Trophoblast cell (in vitro differentiated cells and primary cell): ENCODE data around the gene FLNB.

ENCODE experiments used
- DNase-seq, 2 donors: peaks; one replicate each; pipeline ENCODE4 v3.0.0-alpha.2; 2016
- H2AFZ ChIP-seq: 2 replicates; pipeline ENCODE4 v1.6.1; 2013; ENCODE audit warnings: low read length, moderate library complexity, mild to moderate bottlenecking; ENCODE audit not compliant: insufficient read depth, poor library complexity
- H2AK5ac ChIP-seq: 2 replicates; pipeline ENCODE4 v1.6.1; 2013; ENCODE audit warnings: mild to moderate bottlenecking, low read length
- H2BK120ac ChIP-seq: 2 replicates; pipeline ENCODE4 v1.6.1; 2013; ENCODE audit warnings: low read length, mild to moderate bottlenecking, moderate library complexity; ENCODE audit not compliant: insufficient read depth, poor library complexity
- H2BK12ac ChIP-seq: 2 replicates; pipeline ENCODE4 v1.6.1; 2013; ENCODE audit warnings: mild to moderate bottlenecking, low read length, moderate library complexity
- H2BK5ac ChIP-seq: 2 replicates; pipeline ENCODE4 v1.6.1; 2013; ENCODE audit warnings: low read length, low read depth, moderate library complexity, mild to moderate bottlenecking; ENCODE audit not compliant: poor library complexity
- H3K14ac ChIP-seq: 2 replicates; pipeline ENCODE4 v1.6.1; 2013; ENCODE audit warnings: mild to moderate bottlenecking, low read length
- H3K18ac ChIP-seq: 2 replicates; pipeline ENCODE4 v1.6.1; 2013; ENCODE audit warnings: mild to moderate bottlenecking, low read length
- H3K23ac ChIP-seq: 2 replicates; pipeline ENCODE4 v1.6.1; 2013; ENCODE audit warnings: low read length
- H3K27ac ChIP-seq: 2 replicates; pipeline ENCODE4 v1.5.1; 2013; ENCODE audit warnings: low read depth, mild to moderate bottlenecking, inconsistent platforms, low read length, moderate library complexity
- H3K27me3 ChIP-seq: 2 replicates; pipeline ENCODE4 v1.6.1; 2013; ENCODE audit warnings: inconsistent platforms, mild to moderate bottlenecking, low read length, moderate library complexity; ENCODE audit not compliant: insufficient read depth
- H3K36me3 ChIP-seq, 2 experiments: 1 replicate in 1 of 2; 2 replicates in 1 of 2; pipeline ENCODE4 v1.6.1; 2013; ENCODE audit warnings: low read length in 2 of 2, mild to moderate bottlenecking in 2 of 2, moderate library complexity in 1 of 2; ENCODE audit not compliant: insufficient read depth in 2 of 2, control insufficient read depth in 1 of 2
- H3K4ac ChIP-seq: 2 replicates; pipeline ENCODE4 v1.6.1; 2013; ENCODE audit warnings: low read depth, mild to moderate bottlenecking, low read length, moderate library complexity
- H3K4me1 ChIP-seq, 2 experiments: 1 replicate in 1 of 2; 2 replicates in 1 of 2; pipeline ENCODE4 v1.6.1; 2013; ENCODE audit warnings: low read length in 2 of 2, mild to moderate bottlenecking in 2 of 2, moderate library complexity in 1 of 2; ENCODE audit not compliant: insufficient read depth in 2 of 2, control insufficient read depth in 1 of 2
- H3K4me2 ChIP-seq: 2 replicates; pipeline ENCODE4 v1.6.1; 2013; ENCODE audit warnings: inconsistent platforms, mild to moderate bottlenecking, low read length, moderate library complexity
- H3K4me3 ChIP-seq: 2 replicates; pipeline ENCODE4 v1.5.1; 2013; ENCODE audit warnings: mild to moderate bottlenecking, low read depth, low read length, inconsistent platforms
- H3K79me1 ChIP-seq: one replicate; pipeline ENCODE4 v1.6.1; 2013; ENCODE audit warnings: low read length
- H3K79me2 ChIP-seq: 2 replicates; pipeline ENCODE4 v1.6.1; 2013; ENCODE audit warnings: low read length, mild to moderate bottlenecking; ENCODE audit not compliant: control insufficient read depth, insufficient read depth, poor library complexity
- H3K9ac ChIP-seq: 2 replicates; pipeline ENCODE4 v1.6.1; 2013; ENCODE audit warnings: mild to moderate bottlenecking, low read length
- H3K9me3 ChIP-seq: 2 replicates; pipeline ENCODE4 v1.6.1; 2013; ENCODE audit warnings: low read depth, mild to moderate bottlenecking, control low read depth, inconsistent platforms, low read length; ENCODE audit not compliant: insufficient read depth
- H4K12ac ChIP-seq: 2 replicates; pipeline ENCODE4 v1.6.1; 2013; ENCODE audit warnings: low read depth, mild to moderate bottlenecking, low read length, moderate library complexity
- H4K8ac ChIP-seq: 2 replicates; pipeline ENCODE4 v1.6.1; 2013; ENCODE audit warnings: low read depth, mild to moderate bottlenecking, low read length, moderate library complexity
- H4K91ac ChIP-seq: one replicate; pipeline ENCODE4 v1.6.1; 2013; ENCODE audit warnings: low read depth, mild to moderate bottlenecking, low read length, moderate library complexity
- WGBS: extraction: QIAGEN DNeasy Blood & Tissue Kit; methylation state at CpG from one replicate; pipeline ENCODE4 v1.1.7; 2013; ENCODE audit warnings: missing lambda C conversion rate; ENCODE audit not compliant: insufficient read length, insufficient coverage; ENCODE audit errors: extremely low coverage; 5-methylcytosine and 5-hydroxymethylcytosine counted together

FLNB gene

GRCh38 chr3:58116161-58116955 lies 108.1 kb downstream of the FLNB start:
- Histone ChIP-seq H3K79me2 (peaks cover 2% of the 10 kb centered on the region), H2BK120ac (no peak overlapping the region), H2AFZ (no peak overlapping the region), H3K4me1 (peaks cover 8 to 10% of the 10 kb centered on the region in 2 experiments), H3K23ac (no peak overlapping the region), H3K4me3 (no peak overlapping the region), H4K8ac (no peak overlapping the region), H2AK5ac (no peak overlapping the region), H4K12ac (no peak overlapping the region), H3K27ac (no peak overlapping the region), H3K36me3 (peaks cover 60 to 75% of the 10 kb centered on the region in 2 experiments), H3K4ac (no peak overlapping the region), H4K91ac (no peak overlapping the region), H3K79me1 (peaks cover 9% of the 10 kb centered on the region), H2BK12ac (no peak overlapping the region), H3K9ac (no peak overlapping the region), H3K14ac (no peak overlapping the region), H3K9me3 (no peaks in the 10 kb centered on the region), H3K18ac (no peak overlapping the region), H2BK5ac (no peak overlapping the region), H3K4me2 (no peak overlapping the region), H3K27me3 (no peaks in the 10 kb centered on the region)
- WGBS: no CpG with 5 or more reads among the region's 12 CpGs
- DNase-seq: no peak

DNA sequence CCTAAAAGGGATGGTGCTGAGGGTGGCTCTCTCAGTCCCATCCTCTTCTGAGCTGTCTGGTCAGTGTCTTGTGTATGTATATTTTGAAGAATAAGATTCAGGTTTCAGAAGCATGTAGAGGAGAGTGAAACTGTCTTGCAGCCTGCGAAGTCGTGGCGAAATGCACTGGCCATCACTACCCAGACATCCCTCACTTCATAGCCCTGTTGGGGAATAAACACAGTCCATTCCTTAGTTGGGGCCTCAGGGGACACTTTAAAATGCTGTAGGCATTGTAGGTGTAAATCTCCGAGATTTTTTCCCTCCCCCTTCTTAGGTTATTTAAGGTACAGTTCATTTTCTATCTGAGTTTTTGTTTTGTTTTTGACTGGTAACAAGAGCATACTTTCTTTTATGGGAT lies 108.8 kb downstream of the FLNB start:
- no peak overlapping the region for H3K4ac ChIP-seq
- no peak overlapping the region for H4K91ac ChIP-seq
- no peaks in the 10 kb centered on the region for H3K27me3 ChIP-seq
- H3K9ac ChIP-seq: no peak overlapping the region
- no CpG with 5 or more reads among the region's 4 CpGs for WGBS
- H2AFZ ChIP-seq: no peak overlapping the region
- H3K4me3 ChIP-seq: no peak overlapping the region
- no peak overlapping the region for H4K8ac ChIP-seq
- H3K27ac ChIP-seq: no peak overlapping the region
- H3K79me1 ChIP-seq: peaks cover 6% of the 10 kb centered on the region
- no peak overlapping the region for H2BK12ac ChIP-seq
- peaks cover 3 to 5% of the 10 kb centered on the region in 2 experiments for H3K4me1 ChIP-seq
- H3K18ac ChIP-seq: no peak overlapping the region
- H2BK120ac ChIP-seq: no peak overlapping the region
- H3K36me3 ChIP-seq: peaks cover 64 to 77% of the 10 kb centered on the region in 2 experiments
- DNase-seq: no peak
- H3K14ac ChIP-seq: no peak overlapping the region
- H3K23ac ChIP-seq: no peak overlapping the region
- H2AK5ac ChIP-seq: no peak overlapping the region
- no peak overlapping the region for H4K12ac ChIP-seq
- H2BK5ac ChIP-seq: no peak overlapping the region
- H3K9me3 ChIP-seq: no peaks in the 10 kb centered on the region
- H3K4me2 ChIP-seq: no peak overlapping the region
- peaks cover 2% of the 10 kb centered on the region for H3K79me2 ChIP-seq

GRCh38 chr3:58117561-58118181 lies 109.4 kb downstream of the FLNB start:
- no peak overlapping the region for H3K23ac ChIP-seq
- no peak overlapping the region for H3K14ac ChIP-seq
- no peak overlapping the region for H2BK5ac ChIP-seq
- H3K79me2 ChIP-seq: no peaks in the 10 kb centered on the region
- H2BK120ac ChIP-seq: no peak overlapping the region
- H4K12ac ChIP-seq: no peak overlapping the region
- no peak overlapping the region for H2BK12ac ChIP-seq
- H4K91ac ChIP-seq: no peak overlapping the region
- H3K4me1 ChIP-seq: no peaks in the 10 kb centered on the region
- H3K4me3 ChIP-seq: no peak overlapping the region
- no peaks in the 10 kb centered on the region for H3K9me3 ChIP-seq
- no peak overlapping the region for H3K4me2 ChIP-seq
- no peak for DNase-seq
- no peak overlapping the region for H2AK5ac ChIP-seq
- H3K79me1 ChIP-seq: no peaks in the 10 kb centered on the region
- H3K4ac ChIP-seq: no peak overlapping the region
- H3K18ac ChIP-seq: no peak overlapping the region
- peaks cover 63 to 72% of the 10 kb centered on the region in 2 experiments for H3K36me3 ChIP-seq
- H3K27me3 ChIP-seq: no peaks in the 10 kb centered on the region
- H4K8ac ChIP-seq: no peak overlapping the region
- H2AFZ ChIP-seq: no peak overlapping the region
- no peak overlapping the region for H3K27ac ChIP-seq
- no CpG with 5 or more reads among the region's 14 CpGs for WGBS
- no peak overlapping the region for H3K9ac ChIP-seq

GRCh38 chr3:58119186-58119585 lies 111.0 kb downstream of the FLNB start:
- Histone ChIP-seq H3K27me3 (no peaks in the 10 kb centered on the region), H2BK5ac (no peak overlapping the region), H2BK12ac (no peak overlapping the region), H4K12ac (no peak overlapping the region), H3K23ac (no peak overlapping the region), H3K9ac (no peak overlapping the region), H2AK5ac (no peak overlapping the region), H3K4me2 (no peak overlapping the region), H3K4ac (no peak overlapping the region), H4K8ac (no peak overlapping the region), H4K91ac (no peak overlapping the region), H3K14ac (no peak overlapping the region), H2AFZ (no peak overlapping the region), H3K9me3 (no peaks in the 10 kb centered on the region), H3K79me1 (no peaks in the 10 kb centered on the region), H3K36me3 (peaks cover 68 to 76% of the 10 kb centered on the region in 2 experiments), H3K79me2 (no peaks in the 10 kb centered on the region), H3K27ac (no peak overlapping the region), H3K4me3 (no peak overlapping the region), H2BK120ac (no peak overlapping the region), H3K4me1 (no peaks in the 10 kb centered on the region), H3K18ac (no peak overlapping the region)
- WGBS: no CpG with 5 or more reads among the region's 6 CpGs
- no peak for DNase-seq
